GM19467 (cell line): ENCODE data around the gene STK40.

Experiments used
- ATAC-seq: cut with Tn5 transposase; IDR thresholded peaks from one replicate; pipeline ENCODE4 v1.9.1; 2021; ENCODE audit warnings: mild to moderate bottlenecking, moderate library complexity; ENCODE audit not compliant: unreplicated experiment

Gene STK40

GRCh38 chr1:36321119-36321951 is 64.4 kb downstream of the STK40 start:
- ATAC-seq, result no peak

GRCh38 chr1:36320767-36321118 is 65.0 kb downstream of the STK40 start:
- ATAC-seq, result no peak

- ATAC-seq, result no peak
Measured at GRCh38 chr1:36320291-36320761, 65.4 kb downstream of the STK40 start.

- no peak for ATAC-seq
Measured at GRCh38 chr1:36309397-36309796, 76.3 kb downstream of the STK40 start.

GRCh38 chr1:36307601-36308330 is 78.0 kb downstream of the STK40 start:
- ATAC-seq, result no peak

GRCh38 chr1:36306902-36307456 is 78.7 kb downstream of the STK40 start:
- ATAC-seq, result peak; percentile 98

GRCh38 chr1:36306210-36306901 is 79.4 kb downstream of the STK40 start, which contains the start of gene SH3D21:
Gene SH3D21, plus strand, starts transcription at chr1:36306368. Its CDS starts 53 bp downstream, at chr1:36306421.
- ATAC-seq, result peak; percentile 34

GRCh38 chr1:36305915-36306209 is 79.9 kb downstream of the STK40 start:
- ATAC-seq, result no peak

- no peak for ATAC-seq
Measured at GRCh38 chr1:36304970-36305914, 80.5 kb downstream of the STK40 start.

- ATAC-seq, result no peak
Measured at GRCh38 chr1:36304521-36304920, 81.2 kb downstream of the STK40 start.

GRCh38 chr1:36303650-36304360 is 81.9 kb downstream of the STK40 start:
- ATAC-seq, result no peak

GRCh38 chr1:36303244-36303643 is 82.5 kb downstream of the STK40 start:
- no peak for ATAC-seq

GRCh38 chr1:36301220-36301619 is 84.5 kb downstream of the STK40 start:
- ATAC-seq, result no peak

- ATAC-seq, result no peak
Measured at GRCh38 chr1:36300526-36300925, 85.2 kb downstream of the STK40 start.

GRCh38 chr1:36298640-36299039 is 87.1 kb downstream of the STK40 start:
- no peak for ATAC-seq

- ATAC-seq, result no peak
Measured at GRCh38 chr1:36297062-36297461, 88.7 kb downstream of the STK40 start.

GRCh38 chr1:36295390-36295789 is 90.3 kb downstream of the STK40 start:
- no peak for ATAC-seq
